ENCODE results near the gene ARF6. TPM values are rescaled to one million over a fixed set of nuclear protein-coding genes. Genes with fewer than 3 reads are reported as not detected.
"Not testable (repeated sequence)": the region's sequence is repeated elsewhere in the genome, so short reads cannot be mapped to it uniquely, and the experiment has no call there.

The ARF6 gene
- total RNA-seq, 1 experiment from 2014 or later = 48.0 TPM

DNA sequence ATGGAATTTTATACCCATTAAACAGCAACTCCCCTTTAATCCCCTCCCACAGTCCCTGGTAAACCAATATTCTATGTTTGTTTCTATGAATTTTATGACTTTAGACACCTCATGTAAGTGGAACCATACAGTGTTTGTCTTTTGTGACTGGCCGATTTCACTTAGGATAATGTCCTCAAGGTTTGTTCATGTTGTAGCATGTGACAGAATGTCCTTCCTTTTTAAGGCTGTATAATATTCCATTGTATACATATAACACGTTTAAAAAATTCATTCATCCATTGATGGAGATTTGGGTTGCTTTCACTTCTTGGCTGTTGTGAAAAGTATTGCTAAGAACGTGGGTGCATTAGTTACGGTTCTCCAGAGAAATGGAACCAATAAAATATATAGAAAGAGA, 40.2 kb downstream of the ARF6 start:
- DNase-seq (ENCODE audit: low spot score) = no peak
- in situ Hi-C loops (cut with HindIII; ENCODE audit: low sequenced_read_pairs) = no loop called here

DNA sequence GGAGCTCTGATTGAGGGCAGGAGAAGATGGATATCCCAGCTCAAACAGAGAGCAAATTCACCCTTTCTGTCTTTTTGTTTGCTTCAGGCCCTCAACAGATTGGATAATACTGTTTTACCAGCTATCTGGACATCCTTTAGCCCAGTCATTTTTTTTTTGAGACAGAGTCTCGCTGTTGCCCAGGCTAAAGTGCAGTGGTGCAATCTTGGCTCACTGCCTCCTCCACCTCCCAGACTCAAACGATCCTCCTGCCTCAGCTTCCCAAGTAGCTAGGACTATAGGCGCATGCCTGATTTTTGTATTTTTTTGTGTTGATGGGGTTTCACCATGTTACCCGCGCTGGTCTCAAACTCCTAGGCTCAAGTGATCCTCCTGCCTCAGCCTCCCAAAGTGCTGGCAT, 40.8 kb downstream of the ARF6 start:
- no peak for DNase-seq (ENCODE audit: low spot score)
- in situ Hi-C loops (cut with HindIII; ENCODE audit: low sequenced_read_pairs) = no loop called here

DNA sequence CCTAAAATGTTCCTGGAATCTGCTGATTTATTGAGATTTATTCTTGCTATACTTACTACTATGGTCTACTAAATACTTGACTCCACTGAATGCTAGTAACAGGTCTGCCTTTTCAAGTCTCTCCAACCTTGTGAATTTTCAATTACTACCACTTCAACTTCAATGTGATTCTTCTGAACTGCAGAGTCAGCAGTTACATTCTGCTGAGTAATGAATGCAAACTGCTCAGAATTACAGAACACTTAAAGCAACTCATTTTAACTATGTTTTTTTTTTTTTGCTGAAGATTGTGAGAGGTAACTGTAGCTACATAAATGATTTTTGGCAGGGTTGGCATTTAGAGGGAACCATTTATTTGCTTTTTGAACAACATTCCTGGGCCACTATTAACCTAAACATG, 41.8 kb downstream of the ARF6 start:
- in situ Hi-C loops (cut with HindIII; ENCODE audit: low sequenced_read_pairs) = no loop called here
- DNase-seq (ENCODE audit: low spot score) = no peak

DNA sequence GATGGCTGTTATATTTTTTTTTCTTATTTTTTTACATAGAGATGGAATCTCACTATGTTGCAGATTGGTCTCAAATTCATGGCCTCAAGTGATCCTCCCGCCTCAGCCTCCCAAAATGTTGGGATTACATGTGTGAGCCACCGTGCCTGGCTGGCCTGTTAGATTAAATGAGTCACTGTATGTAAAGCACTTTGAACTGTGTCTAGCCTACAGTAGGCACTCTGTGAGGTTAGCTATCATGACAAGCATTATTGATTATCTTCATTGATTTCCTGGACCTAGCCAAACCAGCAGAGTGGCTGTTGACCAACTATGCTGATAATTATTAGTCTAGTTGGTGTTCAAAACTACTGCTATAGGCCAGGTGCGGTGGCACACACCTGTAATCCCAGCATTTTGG, 42.6 kb downstream of the ARF6 start:
- in situ Hi-C loops (cut with HindIII; ENCODE audit: low sequenced_read_pairs) = no loop called here
- no peak for DNase-seq (ENCODE audit: low spot score)

DNA sequence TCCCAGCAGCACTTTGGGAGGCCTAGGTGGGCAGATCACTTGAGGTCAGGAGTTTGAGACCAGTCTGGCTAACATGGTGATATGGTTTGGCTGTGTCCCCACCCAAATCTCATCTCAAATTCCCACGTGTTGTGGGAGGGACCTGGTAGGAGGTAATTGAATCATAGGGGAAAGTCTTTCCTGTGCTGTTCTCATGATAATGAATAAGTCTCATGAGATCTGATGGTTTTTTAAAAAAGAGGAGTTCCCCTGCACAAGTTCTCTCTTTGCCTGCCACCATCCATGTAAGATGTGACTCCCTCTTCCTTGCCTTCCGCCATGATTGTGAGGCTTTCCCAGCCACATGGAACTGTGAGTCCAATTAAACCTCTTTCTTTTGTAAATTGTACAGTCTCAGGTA, 43.4 kb downstream of the ARF6 start:
- DNase-seq (ENCODE audit: low spot score); in situ Hi-C loops (cut with HindIII; ENCODE audit: low sequenced_read_pairs): not testable (repeated sequence)

DNA sequence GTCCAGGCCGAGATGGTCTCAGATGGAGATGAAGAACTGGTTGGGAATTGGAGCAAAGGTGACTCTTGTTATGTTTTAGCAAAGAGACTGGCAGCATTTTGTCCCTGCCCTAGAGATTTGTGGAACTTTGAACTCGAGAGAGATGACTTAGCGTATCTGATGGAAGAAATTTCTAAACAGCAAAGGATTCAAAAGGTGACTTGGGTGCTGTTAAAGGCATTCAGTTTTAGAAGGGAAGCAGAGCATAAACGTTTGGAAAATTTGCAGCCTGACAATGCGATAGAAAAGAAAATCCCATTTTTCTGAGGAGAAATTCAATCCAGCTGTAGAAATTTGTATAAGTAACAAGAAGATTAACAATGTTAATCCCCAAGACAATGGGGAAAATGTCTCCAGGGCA, 44.0 kb downstream of the ARF6 start:
- DNase-seq (ENCODE audit: low spot score); in situ Hi-C loops (cut with HindIII; ENCODE audit: low sequenced_read_pairs): not testable (repeated sequence)

DNA sequence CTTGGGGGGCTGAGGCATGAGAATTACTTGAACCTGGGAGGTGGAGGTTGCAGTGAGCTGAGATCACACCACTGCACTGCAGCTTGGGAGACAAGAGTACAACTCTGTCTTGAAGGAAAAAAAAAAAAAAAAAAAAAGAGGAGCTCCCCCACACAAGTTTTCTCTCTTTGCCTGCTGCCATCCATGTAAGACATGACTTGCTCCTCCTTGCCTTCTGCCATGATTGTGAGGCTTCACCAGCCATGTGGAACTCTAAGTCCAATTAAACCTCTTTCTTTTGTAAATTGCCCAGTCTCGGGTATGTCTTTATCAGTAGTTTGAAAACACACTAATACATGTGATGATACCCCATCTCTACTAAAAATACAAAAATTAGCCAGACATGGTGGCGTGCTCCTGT, 46.3 kb downstream of the ARF6 start:
- DNase-seq (ENCODE audit: low spot score); in situ Hi-C loops (cut with HindIII; ENCODE audit: low sequenced_read_pairs): not testable (repeated sequence)

DNA sequence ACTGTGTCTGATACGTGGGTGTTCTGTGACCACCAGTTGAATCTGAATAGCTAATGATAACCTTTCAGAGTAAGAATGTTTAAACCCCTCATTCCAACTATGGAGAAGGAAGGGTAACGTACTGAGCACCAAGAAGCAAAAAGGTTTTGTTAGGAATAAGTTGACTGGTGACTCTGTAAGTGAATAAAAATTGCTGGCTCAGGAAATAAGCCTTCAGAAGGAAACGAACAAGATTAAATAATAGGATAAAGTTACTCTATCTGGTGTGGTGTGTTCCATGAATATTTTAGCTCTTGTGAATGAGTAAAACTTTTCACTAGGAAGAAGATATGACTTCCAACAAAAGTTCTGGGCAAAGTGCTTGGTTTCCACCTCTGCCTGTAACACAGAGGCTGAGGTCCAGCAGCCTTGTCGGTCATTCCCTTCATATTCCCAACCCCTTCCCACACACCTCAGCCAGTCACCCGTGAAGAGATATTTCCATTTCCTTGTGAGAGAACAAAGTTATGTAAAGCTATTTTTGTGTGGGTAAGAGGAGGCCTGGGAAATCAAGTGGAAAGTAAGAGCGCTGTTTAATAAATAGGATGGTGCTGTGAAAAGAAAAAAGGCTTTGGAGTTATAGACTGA, 47.1 kb downstream of the ARF6 start:
- no peak for DNase-seq (ENCODE audit: low spot score)
- in situ Hi-C loops (cut with HindIII; ENCODE audit: low sequenced_read_pairs) = no loop called here

DNA sequence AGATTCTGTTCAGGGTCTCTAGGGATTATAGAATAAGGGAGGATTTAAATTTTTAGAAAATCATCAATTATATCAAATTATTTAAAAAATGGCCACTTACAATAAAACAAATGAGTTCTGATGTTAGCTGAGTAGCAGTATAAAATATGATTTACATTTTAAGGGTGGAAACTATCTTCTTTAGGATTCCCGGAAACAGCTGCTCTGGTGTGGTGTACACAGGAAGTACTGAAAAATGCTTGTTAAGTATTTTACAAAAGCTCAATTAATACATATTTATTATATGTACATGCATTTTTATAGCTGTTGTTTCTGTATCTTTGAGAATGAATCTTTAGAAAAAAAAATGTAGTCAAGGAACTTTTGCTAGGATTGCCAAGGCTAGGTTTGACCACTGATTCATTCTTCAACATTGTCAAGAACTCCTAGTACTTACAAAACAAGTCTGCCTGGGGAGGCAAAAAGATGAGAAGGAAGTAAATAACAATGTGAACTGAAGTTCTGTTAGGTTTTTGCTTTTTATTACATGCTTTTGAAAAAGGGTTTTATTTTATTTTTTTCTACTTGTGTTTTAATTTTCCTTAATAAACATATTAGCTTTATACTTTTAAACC, 48.0 kb downstream of the ARF6 start:
- in situ Hi-C loops (cut with HindIII; ENCODE audit: low sequenced_read_pairs) = no loop called here
- no peak for DNase-seq (ENCODE audit: low spot score)

DNA sequence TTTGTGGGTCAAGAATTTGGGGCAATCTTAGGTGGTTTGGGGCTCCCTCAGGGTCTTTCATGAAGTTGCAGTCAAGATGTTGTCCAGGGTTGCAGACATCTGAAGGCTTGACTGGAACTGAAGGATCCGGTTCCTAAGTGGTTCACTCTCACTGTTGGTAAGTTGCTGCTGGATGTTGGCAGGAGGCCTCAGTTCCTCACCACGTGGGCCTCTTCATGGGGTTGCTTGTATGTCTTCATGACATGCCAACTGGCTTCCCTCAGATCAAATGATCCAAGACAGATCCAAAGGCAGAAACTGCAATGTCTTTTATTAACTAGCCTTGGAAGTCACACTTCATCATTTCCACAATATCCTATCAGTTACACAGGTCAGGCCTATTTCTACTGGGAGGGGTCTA, 49.2 kb downstream of the ARF6 start:
- DNase-seq (ENCODE audit: low spot score) = no peak
- in situ Hi-C loops (cut with HindIII; ENCODE audit: low sequenced_read_pairs) = no loop called here

DNA sequence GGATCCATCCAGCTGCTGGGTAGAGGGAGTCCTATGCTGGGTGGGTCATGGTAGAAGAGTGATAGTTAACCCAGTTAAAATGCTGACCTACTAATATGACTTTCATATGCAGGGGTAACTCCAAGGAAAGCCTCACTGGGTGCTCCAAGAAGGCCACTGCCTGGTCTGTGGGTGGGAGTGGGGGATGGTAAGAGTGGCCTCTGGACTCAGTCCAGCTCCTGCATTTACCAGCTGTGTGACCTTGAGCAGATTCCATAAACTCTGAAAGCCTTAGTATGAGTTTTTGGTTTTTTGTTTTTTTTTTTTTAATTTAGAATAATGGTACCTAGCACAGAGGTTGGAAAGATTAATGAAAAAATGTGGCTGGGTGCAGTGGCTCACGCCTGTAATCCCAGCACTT, 51.6 kb downstream of the ARF6 start:
- in situ Hi-C loops (cut with HindIII; ENCODE audit: low sequenced_read_pairs) = no loop called here
- no peak for DNase-seq (ENCODE audit: low spot score)

DNA sequence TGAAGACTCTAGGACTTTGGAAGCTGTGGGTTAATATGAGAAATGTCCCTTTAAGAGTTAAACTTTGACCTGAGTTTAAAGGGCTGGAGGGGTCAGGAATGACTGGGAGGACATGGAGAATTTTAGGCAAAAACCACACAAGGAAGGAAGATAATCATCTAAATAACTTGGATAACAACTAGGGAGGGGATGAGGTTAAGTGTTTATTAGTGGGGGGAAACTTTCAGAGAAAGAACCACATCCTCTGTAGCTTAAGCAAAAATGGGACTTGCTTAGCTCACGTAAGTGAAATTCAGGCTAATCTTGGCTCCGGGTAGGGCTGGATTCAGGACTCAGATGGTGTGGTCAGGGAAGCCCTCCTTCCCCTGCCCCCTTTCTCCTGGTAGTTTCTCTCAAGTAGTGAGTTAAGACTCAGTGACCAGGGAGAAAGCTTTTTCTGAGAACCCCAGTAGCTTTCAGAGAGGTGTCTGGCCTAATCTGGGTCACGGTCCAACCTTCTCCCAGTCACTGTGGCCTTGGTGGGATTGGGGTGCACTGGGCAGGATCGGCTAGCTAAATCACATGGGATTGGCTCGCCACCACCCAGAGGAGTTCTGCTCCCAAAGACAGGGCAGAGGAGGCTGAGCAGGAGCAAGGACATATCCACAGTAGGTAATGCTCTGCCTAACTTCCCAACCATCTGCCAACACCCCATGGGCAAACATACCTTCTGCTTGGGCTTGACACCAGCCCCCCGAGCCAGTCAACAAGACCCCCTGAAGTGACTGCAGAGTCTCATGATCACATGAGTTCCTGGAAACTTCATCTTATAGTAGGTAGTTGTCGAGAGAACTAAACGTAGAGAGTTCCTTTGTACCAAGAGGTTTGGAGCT, 52.8 kb downstream of the ARF6 start:
- in situ Hi-C loops (cut with HindIII; ENCODE audit: low sequenced_read_pairs) = no loop called here

More for the DNA sequence above, 52.8 kb downstream of the ARF6 start:
- no peak for DNase-seq (ENCODE audit: low spot score)

Other genes starting within 250 kb of the ARF6 start
- gene POLE2, start 204.9 kb upstream of the ARF6 start, total RNA-seq (2014; rRNA removed; shearing (Covaris generic)) = 43.9 and 69.6 TPM in 2 replicates
- gene KLHDC1, start 200.0 kb upstream of the ARF6 start, total RNA-seq (2014; rRNA removed; shearing (Covaris generic)) = 0.85 and 1.0 TPM in 2 replicates
- 48.8 and 83.5 TPM in 2 replicates for gene KLHDC2, start 124.9 kb upstream of the ARF6 start, total RNA-seq (2014; rRNA removed; shearing (Covaris generic))
- 31.1 and 61.2 TPM in 2 replicates for gene NEMF, start 40.3 kb upstream of the ARF6 start, total RNA-seq (2014; rRNA removed; shearing (Covaris generic))
- 4.4 and 8.9 TPM in 2 replicates for gene VCPKMT, start 223.5 kb downstream of the ARF6 start, total RNA-seq (2014; rRNA removed; shearing (Covaris generic))